GM12801 (cell line): Measurements from ENCODE around the gene ZNF524.

ENCODE experiments used
- TF ChIP-seq, protein P1 (sequence below): IDR thresholded peaks from one replicate; pipeline ENCODE4 v1.5.1; 2011; ENCODE audit warnings: control low read depth; ENCODE audit not compliant: insufficient read length; ENCODE audit errors: extremely low read depth

Gene ZNF524, protein sequence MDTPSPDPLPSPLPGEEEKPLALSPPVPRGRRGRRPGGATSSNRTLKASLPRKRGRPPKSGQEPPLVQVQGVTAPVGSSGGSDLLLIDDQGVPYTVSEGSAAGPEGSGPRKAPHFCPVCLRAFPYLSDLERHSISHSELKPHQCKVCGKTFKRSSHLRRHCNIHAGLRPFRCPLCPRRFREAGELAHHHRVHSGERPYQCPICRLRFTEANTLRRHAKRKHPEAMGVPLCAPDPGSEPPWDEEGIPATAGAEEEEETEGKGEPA

DNA sequence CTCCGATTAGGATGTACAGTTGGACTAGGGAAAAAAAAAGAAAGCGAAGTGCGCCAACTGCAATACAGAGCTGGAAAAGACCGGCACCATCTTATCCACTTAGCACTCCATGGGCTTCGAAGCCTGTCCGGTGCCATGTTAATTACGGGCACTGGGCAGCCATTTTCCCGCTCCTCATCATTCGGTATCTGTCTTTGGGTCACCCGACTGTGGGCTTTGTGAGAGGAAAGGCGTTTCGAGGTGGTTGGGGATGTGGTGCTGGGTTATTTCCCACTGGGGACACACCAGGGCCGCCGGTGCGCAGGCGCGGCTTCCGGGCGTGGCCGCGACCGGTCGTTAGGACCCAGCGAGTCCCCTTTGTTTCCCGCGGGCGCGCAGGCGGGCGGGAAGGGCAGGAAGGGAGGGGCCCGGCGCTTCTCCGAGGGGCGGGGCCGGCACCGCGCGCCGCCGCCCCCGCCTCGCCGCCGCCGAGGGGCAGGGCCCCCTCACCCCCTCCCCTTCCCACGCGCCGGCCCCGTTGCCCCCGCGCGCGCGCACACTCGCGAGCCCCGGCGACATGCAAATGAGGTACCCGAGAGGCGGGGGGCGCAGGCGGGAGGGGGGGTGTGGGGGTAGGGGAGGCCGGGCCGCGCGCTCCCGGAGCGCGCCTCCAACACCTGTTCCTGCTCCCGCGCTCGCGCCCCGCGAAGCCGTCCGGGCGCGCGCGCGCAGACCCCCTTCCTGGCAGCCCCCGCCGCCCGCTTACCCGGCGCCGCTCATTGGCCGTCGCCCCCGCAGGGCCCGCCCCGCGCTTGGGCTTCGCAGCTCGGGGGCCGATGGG is at the start of gene ZNF524:
Gene ZNF524 (plus strand): TSS at position 447 of the 820 bp plus-strand sequence. CDS start 1,825 bp downstream, outside the sequence.
- TF ChIP-seq, protein P1, sequence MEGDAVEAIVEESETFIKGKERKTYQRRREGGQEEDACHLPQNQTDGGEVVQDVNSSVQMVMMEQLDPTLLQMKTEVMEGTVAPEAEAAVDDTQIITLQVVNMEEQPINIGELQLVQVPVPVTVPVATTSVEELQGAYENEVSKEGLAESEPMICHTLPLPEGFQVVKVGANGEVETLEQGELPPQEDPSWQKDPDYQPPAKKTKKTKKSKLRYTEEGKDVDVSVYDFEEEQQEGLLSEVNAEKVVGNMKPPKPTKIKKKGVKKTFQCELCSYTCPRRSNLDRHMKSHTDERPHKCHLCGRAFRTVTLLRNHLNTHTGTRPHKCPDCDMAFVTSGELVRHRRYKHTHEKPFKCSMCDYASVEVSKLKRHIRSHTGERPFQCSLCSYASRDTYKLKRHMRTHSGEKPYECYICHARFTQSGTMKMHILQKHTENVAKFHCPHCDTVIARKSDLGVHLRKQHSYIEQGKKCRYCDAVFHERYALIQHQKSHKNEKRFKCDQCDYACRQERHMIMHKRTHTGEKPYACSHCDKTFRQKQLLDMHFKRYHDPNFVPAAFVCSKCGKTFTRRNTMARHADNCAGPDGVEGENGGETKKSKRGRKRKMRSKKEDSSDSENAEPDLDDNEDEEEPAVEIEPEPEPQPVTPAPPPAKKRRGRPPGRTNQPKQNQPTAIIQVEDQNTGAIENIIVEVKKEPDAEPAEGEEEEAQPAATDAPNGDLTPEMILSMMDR = no peak

DNA sequence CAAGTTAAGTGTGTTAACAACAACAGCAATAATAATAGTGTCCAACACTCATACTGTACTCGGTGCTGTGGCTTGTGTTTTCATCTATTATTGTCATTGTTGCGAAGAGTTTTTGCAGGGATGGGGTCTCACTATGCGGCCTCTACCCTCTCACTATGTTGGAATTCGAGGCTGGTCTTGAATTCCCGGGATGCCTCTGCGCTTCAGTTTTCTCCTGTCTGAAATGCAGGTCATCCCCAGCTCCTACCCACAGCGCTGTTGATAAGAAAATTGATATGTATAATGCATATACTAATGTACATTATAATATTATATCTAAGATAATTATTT is 49.8 kb upstream of the ZNF524 start:
- TF ChIP-seq, protein P1 = no peak

DNA sequence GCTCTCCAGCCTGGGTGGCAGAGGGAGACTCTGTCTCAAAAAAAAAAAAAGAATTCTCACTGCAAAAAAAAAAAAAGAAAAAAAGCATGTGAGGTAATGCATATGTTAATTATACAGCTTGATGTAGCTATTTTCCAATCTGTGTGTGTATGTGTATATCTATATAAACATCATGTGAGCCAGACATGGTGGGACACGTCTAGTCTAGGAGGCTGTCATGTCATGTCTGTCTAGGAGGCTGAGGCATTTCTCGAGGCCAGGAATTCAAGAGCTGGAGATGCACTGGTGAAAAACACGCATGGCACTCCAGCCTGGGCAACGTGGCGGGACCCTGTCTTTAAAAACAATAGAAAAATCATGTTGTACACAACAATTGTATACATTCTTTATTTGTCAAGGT is 47.9 kb upstream of the ZNF524 start:
- TF ChIP-seq, protein P1 = no peak

DNA sequence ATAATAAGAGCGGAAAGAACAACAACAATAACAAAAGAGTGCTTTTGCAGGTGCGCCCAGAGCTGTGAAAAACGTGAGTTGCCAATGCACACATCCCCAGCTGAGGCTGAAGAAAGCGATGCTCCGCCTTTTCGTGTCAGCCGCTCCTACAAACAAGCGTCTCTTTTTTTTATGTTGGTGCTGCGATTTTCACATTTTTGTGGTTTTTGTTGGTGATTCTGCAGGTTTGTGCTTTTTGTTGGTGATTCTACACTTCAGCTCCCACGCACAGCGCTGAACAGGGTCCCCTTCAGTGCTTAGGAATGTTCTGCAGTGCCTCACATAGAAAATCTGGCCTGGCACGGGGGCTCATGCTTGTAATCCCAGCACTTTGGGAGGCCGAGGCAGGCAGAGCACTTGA is 47.5 kb upstream of the ZNF524 start:
- TF ChIP-seq, protein P1 = no peak

DNA sequence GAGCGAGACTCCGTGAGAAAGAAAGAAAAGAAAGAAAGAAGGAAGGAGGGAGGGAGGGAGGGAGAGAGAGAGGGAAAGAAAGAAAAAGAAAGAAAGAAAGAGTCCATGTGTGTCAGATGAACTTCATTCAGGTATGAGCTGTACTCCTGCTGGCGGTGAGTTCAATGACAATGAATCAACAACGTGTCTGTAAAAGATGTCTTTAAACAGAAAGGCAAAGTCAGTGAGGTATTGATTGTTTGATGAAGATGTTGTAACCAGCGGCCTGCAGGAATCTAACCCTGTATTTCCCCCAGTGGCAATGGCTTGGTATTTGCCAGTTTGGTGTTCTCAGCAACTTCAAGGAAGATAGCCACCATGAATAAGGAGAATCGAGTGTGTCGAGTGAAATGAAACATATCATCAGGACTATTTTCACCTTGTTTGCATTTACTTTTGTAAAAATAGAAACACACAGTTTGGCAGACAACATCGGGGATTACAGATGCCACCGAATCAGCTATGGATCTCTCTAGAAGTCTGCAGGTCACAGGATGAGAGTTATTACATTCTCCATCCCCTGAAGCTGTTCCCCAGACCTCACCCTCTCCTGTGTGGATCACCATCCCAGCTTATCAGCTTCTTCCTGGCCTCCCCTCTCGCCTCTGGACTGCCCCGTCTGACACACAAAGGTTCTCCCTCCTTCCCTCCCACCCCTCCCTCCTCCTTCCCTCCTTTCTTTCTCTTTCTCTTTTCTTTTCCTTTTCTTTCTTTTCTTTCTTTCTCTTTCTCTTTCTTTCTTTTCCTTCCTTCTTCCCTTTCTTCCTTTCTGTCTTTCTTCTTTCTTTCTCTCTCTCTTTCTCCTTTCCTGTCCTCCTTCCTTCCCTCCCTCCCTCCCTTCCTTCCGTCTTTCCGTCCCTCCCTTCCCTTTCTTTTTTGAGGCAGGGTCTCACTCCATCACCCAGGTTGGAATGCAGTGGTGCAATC is 46.6 kb upstream of the ZNF524 start:
- TF ChIP-seq, protein P1 = no peak

DNA sequence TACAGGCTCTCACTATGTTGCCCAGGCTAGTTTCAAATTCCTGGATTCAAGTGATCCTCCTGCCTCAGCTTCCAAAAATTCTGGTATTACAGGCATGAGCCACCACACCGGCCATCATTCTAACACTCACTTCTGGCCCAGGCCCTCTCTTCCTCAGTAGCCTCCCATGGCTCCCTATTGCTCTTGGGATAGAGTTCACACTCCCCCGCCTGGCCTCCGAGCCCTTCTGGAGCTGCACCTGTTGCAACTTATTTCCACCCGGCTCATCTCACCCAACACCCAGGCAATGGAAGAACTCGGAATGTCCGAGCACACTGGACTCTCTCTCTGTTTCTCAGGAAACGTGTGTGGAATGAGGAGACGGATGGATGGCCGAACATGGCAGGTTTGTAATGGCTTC is 45.8 kb upstream of the ZNF524 start:
- TF ChIP-seq, protein P1 = no peak

DNA sequence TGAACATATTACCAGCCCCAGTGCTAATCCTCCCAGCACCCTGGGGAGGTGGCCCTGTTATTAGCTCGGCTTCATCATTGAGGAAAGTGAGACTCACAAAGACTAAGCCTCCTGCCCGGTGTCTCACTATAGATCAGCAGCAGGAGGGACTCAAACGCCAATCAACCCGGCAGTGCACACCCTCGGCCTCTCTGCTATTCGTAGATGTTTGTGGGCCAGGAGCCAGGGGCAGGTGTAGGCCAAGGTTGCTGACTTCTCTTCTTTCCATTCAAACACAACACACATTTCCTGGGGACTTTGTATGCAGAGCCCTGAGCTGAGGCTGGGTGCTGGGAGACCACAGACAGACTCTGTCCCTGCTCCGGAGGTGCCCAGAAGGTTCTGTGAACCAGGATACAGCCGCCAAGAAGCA is 45.3 kb upstream of the ZNF524 start:
- TF ChIP-seq, protein P1 = no peak
